ENCODE data around the gene LIMK2.

The LIMK2 gene

GRCh38 chr22:31328544-31328960, 116.5 kb downstream of the LIMK2 start:
- Histone ChIP-seq H3K27ac (ENCODE audit: low read depth, low read length) (no peak overlapping the region), H3F3A (ENCODE audit: insufficient read depth) (no peaks in the 10 kb centered on the region)

GRCh38 chr22:31329029-31329428, 116.9 kb downstream of the LIMK2 start:
- Histone ChIP-seq H3F3A (ENCODE audit: insufficient read depth) (no peaks in the 10 kb centered on the region), H3K9ac (ENCODE audit: low read length) (no peak overlapping the region), H3K79me2 (ENCODE audit: insufficient read depth, low read length) (no peaks in the 10 kb centered on the region; the same call in none of the 2 replicates), H3K9me3 (ENCODE audit: insufficient read depth, low read length) (no peaks in the 10 kb centered on the region), H3K4me3 (ENCODE audit: insufficient read depth, low read length, poor library complexity, severe bottlenecking) (no peak overlapping the region), H3K27me3 (ENCODE audit: low read length) (no peaks in the 10 kb centered on the region), H4K20me1 (ENCODE audit: low read depth, low read length) (no peaks in the 10 kb centered on the region), H3K36me3 (ENCODE audit: low read length) (peaks cover 17% of the 10 kb centered on the region), H3K4me2 (ENCODE audit: low read depth, low read length, poor library complexity, severe bottlenecking) (no peak overlapping the region), H3K27ac (ENCODE audit: low read depth, low read length) (no peak overlapping the region), H3K9me2 (replicated peaks; ENCODE audit: insufficient read depth, low read length) (no peaks in the 10 kb centered on the region), H2AFZ (ENCODE audit: low read depth, low read length, severe bottlenecking) (no peak overlapping the region)
- TF ChIP-seq, protein P1, sequence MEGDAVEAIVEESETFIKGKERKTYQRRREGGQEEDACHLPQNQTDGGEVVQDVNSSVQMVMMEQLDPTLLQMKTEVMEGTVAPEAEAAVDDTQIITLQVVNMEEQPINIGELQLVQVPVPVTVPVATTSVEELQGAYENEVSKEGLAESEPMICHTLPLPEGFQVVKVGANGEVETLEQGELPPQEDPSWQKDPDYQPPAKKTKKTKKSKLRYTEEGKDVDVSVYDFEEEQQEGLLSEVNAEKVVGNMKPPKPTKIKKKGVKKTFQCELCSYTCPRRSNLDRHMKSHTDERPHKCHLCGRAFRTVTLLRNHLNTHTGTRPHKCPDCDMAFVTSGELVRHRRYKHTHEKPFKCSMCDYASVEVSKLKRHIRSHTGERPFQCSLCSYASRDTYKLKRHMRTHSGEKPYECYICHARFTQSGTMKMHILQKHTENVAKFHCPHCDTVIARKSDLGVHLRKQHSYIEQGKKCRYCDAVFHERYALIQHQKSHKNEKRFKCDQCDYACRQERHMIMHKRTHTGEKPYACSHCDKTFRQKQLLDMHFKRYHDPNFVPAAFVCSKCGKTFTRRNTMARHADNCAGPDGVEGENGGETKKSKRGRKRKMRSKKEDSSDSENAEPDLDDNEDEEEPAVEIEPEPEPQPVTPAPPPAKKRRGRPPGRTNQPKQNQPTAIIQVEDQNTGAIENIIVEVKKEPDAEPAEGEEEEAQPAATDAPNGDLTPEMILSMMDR (IDR thresholded peaks at IDR 0.05; ENCODE audit: insufficient read depth, low read length, poor library complexity, severe bottlenecking): no peak
- no peak for TF ChIP-seq EZH2phosphoT487 (conservative IDR thresholded peaks at IDR 0.05; ENCODE audit: low read length)

More at GRCh38 chr22:31328544-31328960, 116.5 kb downstream of the LIMK2 start:
- no peak overlapping the region for H3K9ac ChIP-seq (ENCODE audit: low read length)
- no peaks in the 10 kb centered on the region for H4K20me1 ChIP-seq (ENCODE audit: low read depth, low read length)
- no peak overlapping the region for H2AFZ ChIP-seq (ENCODE audit: low read depth, low read length, severe bottlenecking)
- H3K27me3 ChIP-seq (ENCODE audit: low read length): no peaks in the 10 kb centered on the region
- no peak overlapping the region for H3K4me2 ChIP-seq (ENCODE audit: low read depth, low read length, poor library complexity, severe bottlenecking)
- no peaks in the 10 kb centered on the region for H3K9me2 ChIP-seq (replicated peaks; ENCODE audit: insufficient read depth, low read length)
- no peaks in the 10 kb centered on the region for H3K9me3 ChIP-seq (ENCODE audit: insufficient read depth, low read length)
- no peaks in the 10 kb centered on the region; the same call in none of the 2 replicates for H3K79me2 ChIP-seq (ENCODE audit: insufficient read depth, low read length)
- no peak for TF ChIP-seq EZH2phosphoT487 (conservative IDR thresholded peaks at IDR 0.05; ENCODE audit: low read length)
- TF ChIP-seq, protein P1 (IDR thresholded peaks at IDR 0.05; ENCODE audit: insufficient read depth, low read length, poor library complexity, severe bottlenecking): no peak
- H3K4me3 ChIP-seq (ENCODE audit: insufficient read depth, low read length, poor library complexity, severe bottlenecking): no peak overlapping the region
- H3K36me3 ChIP-seq (ENCODE audit: low read length): peaks cover 12% of the 10 kb centered on the region; the same call in 1 of the 2 replicates

Data from SU-DHL-6 (cell line).